ENCODE data around the gene GSTM2. TPM values are rescaled to one million over a fixed set of nuclear protein-coding genes. Genes with fewer than 3 reads are reported as not detected.

The GSTM2 gene
- total and polyA plus RNA-seq, 2 donors (not counting 3 experiments of a cell fraction or from before 2014, with no cell fraction given), result 21.5 to 23.6 TPM

DNA sequence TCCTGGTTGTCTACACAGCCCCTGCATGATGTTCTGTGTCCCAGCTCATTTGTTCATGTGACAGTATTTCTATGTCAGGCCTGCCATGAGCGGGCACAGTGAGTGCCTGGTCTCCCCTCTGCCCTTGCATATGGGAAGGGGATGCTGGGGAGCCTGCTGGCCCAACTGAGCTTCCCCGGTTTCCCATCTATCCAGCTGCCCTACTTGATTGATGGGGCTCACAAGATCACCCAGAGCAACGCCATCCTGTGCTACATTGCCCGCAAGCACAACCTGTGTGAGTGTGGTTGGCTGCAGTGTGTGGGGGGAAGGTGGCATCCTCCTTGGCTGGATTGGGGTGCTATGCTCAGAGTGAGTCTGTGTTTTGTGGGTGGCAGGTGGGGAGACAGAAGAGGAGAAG lies 10.5 kb upstream of the GSTM2 start:
- DNase-seq (ENCODE audit: low read depth, low spot score) (no peak), FAIRE-seq (no peak)
- intact Hi-C loops (cut with micrococcal nuclease) (no loop called here), dilution Hi-C loops (cut with MboI; ENCODE audit: extremely low pct_ligation_motif_present, low sequenced_read_pairs) (no loop called here)
- H3K4me3 ChIP-seq (replicated peaks in 1 of 3; ENCODE audit: insufficient read depth in 1 of 3, low read depth in 1 of 3, low read length in 3 of 3), result no peak overlapping the region
- no peak overlapping the region for H3K9ac ChIP-seq (replicated peaks; ENCODE audit: extremely low read depth, insufficient read depth, low read length)
- POLR2A ChIA-PET, result no interaction called here
- peaks cover 2 to 6% of the 10 kb centered on the region in 2 experiments for H3K27me3 ChIP-seq (ENCODE audit: control insufficient read depth in 2 of 2, insufficient read depth in 2 of 2, low read length in 2 of 2)
- no peak overlapping the region for H3K4me2 ChIP-seq (ENCODE audit: insufficient read depth, low read length)
- H3K4me1 ChIP-seq (ENCODE audit: control insufficient read depth, extremely low read depth, insufficient read depth, low read length), result peaks cover 9% of the 10 kb centered on the region
- no peaks in the 10 kb centered on the region for H4K20me1 ChIP-seq (replicated peaks; ENCODE audit: control insufficient read depth, extremely low read depth, insufficient read depth, low read length)
- no peaks in the 10 kb centered on the region for H3K79me2 ChIP-seq (ENCODE audit: control insufficient read depth, insufficient read depth, low read length)
- no peaks in the 10 kb centered on the region for H3K9me3 ChIP-seq (replicated peaks; ENCODE audit: control insufficient read depth, insufficient read depth, low read length)
- CTCF ChIA-PET, result interaction anchor here (0.8 to 4.3 kb wide), 4 partner anchors 17 to 327 kb away, joined by 3 to 33 read pairs (median 4); partner anchors contain the start of genes AHCYL1 and GSTM1
- no TSS peak for BruUV-seq (replicated peaks)
- no peak overlapping the region for H2AFZ ChIP-seq (ENCODE audit: low read depth, low read length)
- H3K9me1 ChIP-seq (replicated peaks; ENCODE audit: control insufficient read depth, extremely low read depth, insufficient read depth, low read length), result no peaks in the 10 kb centered on the region
- H3K36me3 ChIP-seq (ENCODE audit: control insufficient read depth in 2 of 2, extremely low read depth in 1 of 2, insufficient read depth in 2 of 2, low read length in 2 of 2), result no peaks in the 10 kb centered on the region
- no peak for TF ChIP-seq GATA2 (IDR thresholded peaks at IDR 0.05; ENCODE audit: insufficient read depth, insufficient read length, low read depth, low read length)
- no peak for TF ChIP-seq POLR2AphosphoS5 (IDR thresholded peaks at IDR 0.05; ENCODE audit: insufficient read depth, low read depth, low read length)
- no peak for TF ChIP-seq MYC (IDR thresholded peaks at IDR 0.05; ENCODE audit: low read depth, low read length)
- TF ChIP-seq, protein P1, sequence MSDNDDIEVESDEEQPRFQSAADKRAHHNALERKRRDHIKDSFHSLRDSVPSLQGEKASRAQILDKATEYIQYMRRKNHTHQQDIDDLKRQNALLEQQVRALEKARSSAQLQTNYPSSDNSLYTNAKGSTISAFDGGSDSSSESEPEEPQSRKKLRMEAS (IDR thresholded peaks at IDR 0.05; ENCODE audit: insufficient read depth, insufficient read length), result no peak
- TF ChIP-seq FOS (IDR thresholded peaks at IDR 0.05; ENCODE audit: borderline replicate concordance, insufficient read depth, low read length), result no peak
- TF ChIP-seq EZH2 (IDR thresholded peaks at IDR 0.05; ENCODE audit: borderline replicate concordance, low read depth, low read length, severe bottlenecking), result no peak
- TF ChIP-seq JUN (IDR thresholded peaks at IDR 0.05; ENCODE audit: borderline replicate concordance, insufficient read depth, insufficient read length, low read depth), result no peak
- no peak for TF ChIP-seq POLR2A (IDR thresholded peaks at IDR 0.05; ENCODE audit: low read depth, low read length)
- TF ChIP-seq, protein P2, sequence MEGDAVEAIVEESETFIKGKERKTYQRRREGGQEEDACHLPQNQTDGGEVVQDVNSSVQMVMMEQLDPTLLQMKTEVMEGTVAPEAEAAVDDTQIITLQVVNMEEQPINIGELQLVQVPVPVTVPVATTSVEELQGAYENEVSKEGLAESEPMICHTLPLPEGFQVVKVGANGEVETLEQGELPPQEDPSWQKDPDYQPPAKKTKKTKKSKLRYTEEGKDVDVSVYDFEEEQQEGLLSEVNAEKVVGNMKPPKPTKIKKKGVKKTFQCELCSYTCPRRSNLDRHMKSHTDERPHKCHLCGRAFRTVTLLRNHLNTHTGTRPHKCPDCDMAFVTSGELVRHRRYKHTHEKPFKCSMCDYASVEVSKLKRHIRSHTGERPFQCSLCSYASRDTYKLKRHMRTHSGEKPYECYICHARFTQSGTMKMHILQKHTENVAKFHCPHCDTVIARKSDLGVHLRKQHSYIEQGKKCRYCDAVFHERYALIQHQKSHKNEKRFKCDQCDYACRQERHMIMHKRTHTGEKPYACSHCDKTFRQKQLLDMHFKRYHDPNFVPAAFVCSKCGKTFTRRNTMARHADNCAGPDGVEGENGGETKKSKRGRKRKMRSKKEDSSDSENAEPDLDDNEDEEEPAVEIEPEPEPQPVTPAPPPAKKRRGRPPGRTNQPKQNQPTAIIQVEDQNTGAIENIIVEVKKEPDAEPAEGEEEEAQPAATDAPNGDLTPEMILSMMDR (IDR thresholded peaks at IDR 0.05; ENCODE audit: extremely low read depth in 1 of 2, insufficient read depth in 1 of 2, low read depth in 1 of 2, low read length in 2 of 2), result no peak
- no peak overlapping the region for H3K27ac ChIP-seq (ENCODE audit: insufficient read depth, low read depth, low read length)
